ENCODE results near the gene HES7. TPM values are rescaled to one million over a fixed set of nuclear protein-coding genes. Genes with fewer than 3 reads are reported as not detected.

HES7 gene
- total and polyA plus RNA-seq, 9 of the 15 experiments (the other 6 are each of a cell fraction or from before 2014, with no cell fraction given) = 0.03 to 1.7 (median 0.14) TPM; not detected in 1

- peak; percentile 80 for TF ChIP-seq REST (IDR thresholded peaks at IDR 0.05; ENCODE audit: borderline replicate concordance)
- TF ChIP-seq REST (CRISPR knock-in tag; IDR thresholded peaks at IDR 0.05; ENCODE audit: low read depth) = no peak
- TF ChIP-seq ZNF444 (CRISPR knock-in tag; IDR thresholded peaks at IDR 0.05) = no peak
- no peak for TF ChIP-seq ZNF134 (CRISPR knock-in tag; conservative IDR thresholded peaks at IDR 0.05)
- no peak for TF ChIP-seq E2F8 (IDR thresholded peaks at IDR 0.05; ENCODE audit: low read depth, partially characterized antibody)
- TF ChIP-seq ZNF764 (CRISPR knock-in tag; IDR thresholded peaks at IDR 0.05; ENCODE audit: low read depth) = no peak
- TF ChIP-seq, protein P1, sequence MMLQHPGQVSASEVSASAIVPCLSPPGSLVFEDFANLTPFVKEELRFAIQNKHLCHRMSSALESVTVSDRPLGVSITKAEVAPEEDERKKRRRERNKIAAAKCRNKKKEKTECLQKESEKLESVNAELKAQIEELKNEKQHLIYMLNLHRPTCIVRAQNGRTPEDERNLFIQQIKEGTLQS (IDR thresholded peaks at IDR 0.05) = no peak
- TF ChIP-seq, protein P1 (CRISPR knock-in tag; conservative IDR thresholded peaks at IDR 0.05) = no peak
- TF ChIP-seq ETV1 (tag; conservative IDR thresholded peaks at IDR 0.05; ENCODE audit: low read depth) = no peak
- no peak for TF ChIP-seq NFYB (IDR thresholded peaks at IDR 0.05; ENCODE audit: extremely low read depth, insufficient read length)
- TF ChIP-seq NCOA1 (IDR thresholded peaks at IDR 0.05; ENCODE audit: low read depth) = no peak
- no peak for TF ChIP-seq POLR3G (IDR thresholded peaks at IDR 0.05; ENCODE audit: extremely low read depth, insufficient read length, insufficient replicate concordance)
- TF ChIP-seq RHOXF2B (CRISPR knock-in tag; conservative IDR thresholded peaks at IDR 0.05) = no peak
- TF ChIP-seq PHB2 (IDR thresholded peaks at IDR 0.05; ENCODE audit: low read depth) = no peak
- TF ChIP-seq NCOA2 (IDR thresholded peaks at IDR 0.05; ENCODE audit: partially characterized antibody in 2 of 2) = no peak
- no peak for TF ChIP-seq ZNF77 (CRISPR knock-in tag; IDR thresholded peaks at IDR 0.05)
- TF ChIP-seq TAF15 (IDR thresholded peaks at IDR 0.05; ENCODE audit: low read depth, low read length) = no peak
- TF ChIP-seq FOXJ2 (tag; IDR thresholded peaks at IDR 0.05) = no peak
These were observed 2.1 kb downstream of the HES7 start (continued) for GRCh38 chr17:8121681-8122421.

Data from K562 (cell line).